ENCODE data around the gene GALNT2. TPM values are rescaled to one million over a fixed set of nuclear protein-coding genes. Genes with fewer than 3 reads are reported as not detected.

GALNT2 gene
- total and polyA plus RNA-seq, 2 donors (not counting 1 experiment from before 2014, with no cell fraction given) = 19.0 to 184 TPM

DNA sequence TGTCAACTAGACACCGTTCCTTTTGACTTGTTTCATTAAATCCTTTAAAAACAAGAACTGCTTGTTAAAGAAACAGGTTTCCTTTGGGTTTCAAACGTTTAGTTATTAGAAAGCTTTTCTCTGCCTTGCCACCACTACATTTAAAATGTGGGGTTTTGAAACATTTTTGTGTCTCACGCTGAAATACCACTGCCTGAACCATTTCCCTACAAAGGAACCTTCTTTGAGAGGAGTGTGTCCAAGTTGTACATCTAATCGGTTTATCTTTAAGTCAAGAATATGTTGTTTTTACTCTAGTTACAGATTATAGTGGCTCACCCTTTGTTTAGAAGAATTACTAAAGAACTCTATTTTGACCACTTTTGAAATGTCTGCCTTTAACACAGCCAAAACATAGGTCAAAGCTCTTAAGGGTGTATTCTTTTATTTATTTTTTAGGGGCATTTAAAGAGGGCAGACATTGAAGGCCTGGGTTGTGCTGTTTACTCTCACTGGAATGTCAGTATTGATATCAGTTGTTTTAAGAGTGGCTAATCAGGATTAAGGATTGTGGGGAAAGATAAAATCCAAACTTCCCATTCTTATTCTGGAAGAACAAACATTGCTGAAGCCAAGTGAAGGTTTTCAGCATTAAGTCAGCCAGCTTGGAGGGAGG is 143.4 kb downstream of the GALNT2 start:
- no CpG with 5 or more reads among the region's 4 CpGs for WGBS (ENCODE audit: insufficient coverage)
- Histone ChIP-seq H3K4me3 (ENCODE audit: control extremely low read depth in 1 of 5, extremely low read depth in 1 of 5, insufficient read depth in 1 of 5, low read depth in 2 of 5, low read length in 4 of 5) (no peak overlapping the region), H3K27me3 (replicated peaks in 1 of 4; ENCODE audit: control extremely low read depth in 1 of 4, control insufficient read depth in 3 of 4, insufficient read depth in 4 of 4, low read length in 3 of 4) (no peaks in the 10 kb centered on the region), H3K4me2 (replicated peaks; ENCODE audit: low read depth, low read length, poor library complexity, severe bottlenecking) (peak overlapping the region; percentile 34), H3K4me1 (ENCODE audit: control insufficient read depth in 2 of 2, insufficient read depth in 2 of 2, low read length in 2 of 2) (peaks cover 70 to 72% of the 10 kb centered on the region in 2 donors), H4K20me1 (ENCODE audit: control insufficient read depth, insufficient read depth, low read length, poor library complexity, severe bottlenecking) (no peaks in the 10 kb centered on the region), H3K36me3 (replicated peaks in 1 of 2; ENCODE audit: control extremely low read depth in 1 of 2, control insufficient read depth in 1 of 2, extremely low read depth in 1 of 2, insufficient read depth in 2 of 2, low read length in 1 of 2) (peaks cover 0 to 3% of the 10 kb centered on the region in 2 experiments), H3K9ac (ENCODE audit: low read length) (no peak overlapping the region), H3K79me2 (ENCODE audit: control insufficient read depth, insufficient read depth, low read length) (peaks cover 22% of the 10 kb centered on the region), H3K27ac (ENCODE audit: low read length in 2 of 2) (peak overlapping the region in 1 of 2 donors; percentile 75), H2AFZ (ENCODE audit: insufficient read depth, low read depth, low read length, poor library complexity, severe bottlenecking) (no peak overlapping the region), H3K9me3 (ENCODE audit: control extremely low read depth in 1 of 3, control insufficient read depth in 2 of 3, insufficient read depth in 1 of 3, low read length in 2 of 3) (peaks cover 0 to 7% (median 0%) of the 10 kb centered on the region in 3 donors)
- H3K27ac Mint-ChIP-seq = peak overlapping the region; percentile 96
- DNase-seq = no peak
- POLR2A ChIA-PET = interaction anchor here (0.6 to 0.7 kb wide), 2 partner anchors 11 to 549 kb away, joined by 3 to 6 read pairs; no protein-coding TSS in a partner anchor
- CTCF ChIA-PET = interaction anchor here (0.8 to 1.7 kb wide), 4 partner anchors 57 to 550 kb away, joined by 3 to 4 read pairs (median 4); no protein-coding TSS in a partner anchor
- intact Hi-C loops (cut with micrococcal nuclease) = loop anchor here (5.0 kb wide), 3 partner anchors 43 to 98 kb away; no protein-coding TSS in a partner anchor
- no peaks in the 10 kb centered on the region for H3K9me3 Mint-ChIP-seq (ENCODE audit: insufficient read depth)
- peaks cover 80% of the 10 kb centered on the region for H3K4me1 Mint-ChIP-seq
- no peaks in the 10 kb centered on the region for H3K27me3 Mint-ChIP-seq
- peak overlapping the region; percentile 32 for H3K4me3 Mint-ChIP-seq
- TF ChIP-seq CTCF (IDR thresholded peaks at IDR 0.05) = no peak
- no peak for TF ChIP-seq EZH2 (IDR thresholded peaks at IDR 0.05; ENCODE audit: borderline replicate concordance, insufficient read depth, low read depth, low read length, poor library complexity, severe bottlenecking)
- ATAC-seq (ENCODE audit: low read depth) = no peak

DNA sequence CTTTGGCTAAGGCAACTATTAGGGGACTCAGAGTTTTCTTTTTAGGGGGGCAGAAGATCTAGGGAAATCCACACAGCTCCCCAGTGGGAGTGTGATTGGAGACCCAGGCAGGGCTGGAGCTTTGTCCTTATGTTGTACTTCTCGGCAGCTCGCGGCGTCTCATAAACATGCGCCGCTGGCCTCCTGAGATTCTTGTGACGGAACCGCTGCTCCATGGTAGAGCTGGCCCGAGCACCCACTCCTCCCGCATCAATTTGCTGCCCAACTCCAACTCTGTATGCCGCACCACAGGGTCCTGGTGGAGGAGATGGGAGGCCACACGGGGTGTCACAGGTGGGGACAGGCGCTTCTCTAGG is 143.9 kb downstream of the GALNT2 start:
- no peaks in the 10 kb centered on the region for H3K27me3 Mint-ChIP-seq
- H3K4me1 Mint-ChIP-seq = peaks cover 85% of the 10 kb centered on the region
- Histone ChIP-seq H3K9ac (ENCODE audit: low read length) (no peak overlapping the region), H3K27me3 (replicated peaks in 1 of 4; ENCODE audit: control extremely low read depth in 1 of 4, control insufficient read depth in 3 of 4, insufficient read depth in 4 of 4, low read length in 3 of 4) (no peaks in the 10 kb centered on the region), H3K4me2 (replicated peaks; ENCODE audit: low read depth, low read length, poor library complexity, severe bottlenecking) (no peak overlapping the region), H3K9me3 (ENCODE audit: control extremely low read depth in 1 of 3, control insufficient read depth in 2 of 3, insufficient read depth in 1 of 3, low read length in 2 of 3) (peaks cover 0 to 7% (median 0%) of the 10 kb centered on the region in 3 donors), H3K4me1 (ENCODE audit: control insufficient read depth in 2 of 2, insufficient read depth in 2 of 2, low read length in 2 of 2) (peaks cover 76 to 77% of the 10 kb centered on the region in 2 donors), H3K79me2 (ENCODE audit: control insufficient read depth, insufficient read depth, low read length) (peaks cover 25% of the 10 kb centered on the region), H3K36me3 (replicated peaks in 1 of 2; ENCODE audit: control extremely low read depth in 1 of 2, control insufficient read depth in 1 of 2, extremely low read depth in 1 of 2, insufficient read depth in 2 of 2, low read length in 1 of 2) (no peaks in the 10 kb centered on the region), H4K20me1 (ENCODE audit: control insufficient read depth, insufficient read depth, low read length, poor library complexity, severe bottlenecking) (no peaks in the 10 kb centered on the region), H3K27ac (ENCODE audit: low read length in 2 of 2) (peak overlapping the region in 1 of 2 donors; percentile 75), H3K4me3 (ENCODE audit: control extremely low read depth in 1 of 5, extremely low read depth in 1 of 5, insufficient read depth in 1 of 5, low read depth in 2 of 5, low read length in 4 of 5) (no peak overlapping the region), H2AFZ (ENCODE audit: insufficient read depth, low read depth, low read length, poor library complexity, severe bottlenecking) (no peak overlapping the region)
- ChIA-PET POLR2A (interaction anchor here (0.6 kb wide), 1 partner anchor 11 kb away, joined by 6 read pairs; no protein-coding TSS in a partner anchor), CTCF (interaction anchor here (1.6 to 1.7 kb wide), 2 partner anchors 91 to 550 kb away, joined by 4 read pairs; no protein-coding TSS in a partner anchor)
- peak overlapping the region; percentile 96 for H3K27ac Mint-ChIP-seq
- TF ChIP-seq CTCF (IDR thresholded peaks at IDR 0.05) (no peak), EZH2 (IDR thresholded peaks at IDR 0.05; ENCODE audit: borderline replicate concordance, insufficient read depth, low read depth, low read length, poor library complexity, severe bottlenecking) (no peak)
- 99% methylated on average over 13 of the region's 13 CpGs for WGBS (ENCODE audit: insufficient coverage)
- no peak for DNase-seq
- ATAC-seq (ENCODE audit: low read depth) = no peak
- no peaks in the 10 kb centered on the region for H3K9me3 Mint-ChIP-seq (ENCODE audit: insufficient read depth)
- intact Hi-C loops (cut with micrococcal nuclease) = loop anchor here (5.0 kb wide), 3 partner anchors 44 to 99 kb away; no protein-coding TSS in a partner anchor
- H3K4me3 Mint-ChIP-seq = peak overlapping the region; percentile 4
